ENCODE data around the gene NAIF1.
"Not testable (repeated sequence)": the region's sequence is repeated elsewhere in the genome, so short reads cannot be mapped to it uniquely, and the experiment has no call there.

The NAIF1 gene
- total RNA-seq: 18.8 to 19.5 reads per million in 2 donors

- DNase-seq: peak; percentile 90
These were observed at the start of gene NAIF1 for GRCh38 chr9:128066713-128067644. Gene NAIF1, minus strand, starts transcription at chr9:128067320. Its CDS starts 219 bp downstream, at chr9:128067101.

DNA sequence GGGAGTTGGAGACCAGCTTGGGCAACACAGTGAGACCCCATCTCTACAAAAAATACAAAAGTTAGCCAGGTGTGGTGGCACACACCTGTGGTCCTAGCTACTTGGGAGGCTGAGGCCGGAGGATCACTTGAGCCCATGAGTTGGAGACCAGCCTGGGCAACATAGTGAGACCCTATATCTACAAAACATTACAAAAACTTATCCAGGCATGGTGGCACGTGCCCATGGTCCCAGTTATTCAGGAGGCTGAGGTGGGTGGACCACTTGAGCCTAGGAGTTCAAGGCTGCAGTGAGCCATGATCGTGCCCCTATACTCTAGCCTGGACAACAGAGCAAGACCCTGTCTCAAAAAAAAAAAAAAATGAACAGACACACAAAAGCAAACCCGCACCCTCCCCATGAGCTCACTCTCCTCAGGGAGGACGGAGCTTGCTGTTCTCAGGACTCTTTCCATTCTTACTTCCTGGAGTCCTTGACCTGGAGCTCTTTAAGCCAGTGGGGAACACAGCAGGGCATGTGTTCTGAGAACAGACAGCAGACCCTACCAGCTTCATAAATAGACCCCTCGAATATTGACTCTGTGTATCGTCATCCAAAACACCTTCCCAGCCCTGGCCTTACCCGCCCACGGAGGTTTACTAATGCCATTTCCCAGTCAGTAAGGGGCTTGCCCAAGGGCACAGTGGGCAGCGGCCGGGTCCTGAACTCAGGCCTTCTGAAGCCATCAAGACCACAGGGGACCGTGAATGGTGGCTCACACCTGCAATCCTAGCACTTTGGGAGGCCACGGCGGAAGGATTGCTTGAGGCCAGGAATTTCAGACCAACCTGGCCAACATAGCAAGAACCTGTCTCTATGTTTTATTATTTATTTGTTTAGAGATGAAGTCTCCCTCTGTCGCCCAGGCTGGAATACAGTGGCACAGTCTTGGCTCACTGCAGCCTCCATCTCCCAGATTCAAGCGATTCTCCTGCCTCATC is 49.3 kb upstream of the NAIF1 start:
- DNase-seq: no peak

DNA sequence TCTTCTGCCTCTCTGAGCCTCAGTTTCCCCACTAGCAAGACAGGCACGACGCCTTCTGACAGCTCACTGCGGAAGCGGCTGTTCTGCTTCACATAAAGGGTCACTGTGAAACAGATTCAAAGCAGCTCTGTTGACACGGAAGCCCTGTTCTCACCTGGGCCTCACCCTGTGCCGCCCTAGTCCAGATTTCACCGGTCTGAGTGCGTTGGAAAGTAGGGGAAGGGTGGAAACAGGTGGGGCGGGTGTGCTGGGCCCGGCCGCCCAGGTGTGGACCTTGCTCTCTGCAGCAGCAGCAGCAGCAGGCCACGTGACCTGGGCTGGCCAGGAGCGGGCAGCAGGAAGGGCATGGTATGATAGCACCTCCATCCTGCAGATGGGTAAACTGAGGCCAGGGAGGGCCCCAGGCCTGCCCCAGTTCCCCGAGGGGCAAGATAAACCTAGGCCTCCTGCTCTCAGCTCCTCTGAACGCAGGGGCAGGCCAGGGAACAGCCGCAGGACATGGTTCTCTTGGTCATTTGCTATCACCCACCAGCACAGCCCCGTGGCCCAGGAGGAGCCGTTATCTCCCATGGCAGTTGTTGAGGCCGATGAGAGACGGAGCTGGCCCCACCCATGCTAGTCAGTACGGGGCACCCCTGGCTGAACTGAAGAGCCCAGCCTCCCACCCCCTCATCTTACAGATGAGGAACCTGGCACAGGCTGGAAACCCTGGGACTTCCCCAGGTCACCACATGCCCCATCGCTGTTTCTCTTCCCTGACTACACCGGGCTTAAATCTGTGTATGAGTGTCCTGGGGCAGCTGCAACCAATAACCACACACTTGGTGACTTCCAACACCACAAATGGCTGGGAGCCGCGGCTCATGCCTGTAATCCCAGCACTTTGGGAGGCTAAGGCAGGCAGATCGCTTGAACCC is 48.3 kb upstream of the NAIF1 start:
- no peak for DNase-seq

DNA sequence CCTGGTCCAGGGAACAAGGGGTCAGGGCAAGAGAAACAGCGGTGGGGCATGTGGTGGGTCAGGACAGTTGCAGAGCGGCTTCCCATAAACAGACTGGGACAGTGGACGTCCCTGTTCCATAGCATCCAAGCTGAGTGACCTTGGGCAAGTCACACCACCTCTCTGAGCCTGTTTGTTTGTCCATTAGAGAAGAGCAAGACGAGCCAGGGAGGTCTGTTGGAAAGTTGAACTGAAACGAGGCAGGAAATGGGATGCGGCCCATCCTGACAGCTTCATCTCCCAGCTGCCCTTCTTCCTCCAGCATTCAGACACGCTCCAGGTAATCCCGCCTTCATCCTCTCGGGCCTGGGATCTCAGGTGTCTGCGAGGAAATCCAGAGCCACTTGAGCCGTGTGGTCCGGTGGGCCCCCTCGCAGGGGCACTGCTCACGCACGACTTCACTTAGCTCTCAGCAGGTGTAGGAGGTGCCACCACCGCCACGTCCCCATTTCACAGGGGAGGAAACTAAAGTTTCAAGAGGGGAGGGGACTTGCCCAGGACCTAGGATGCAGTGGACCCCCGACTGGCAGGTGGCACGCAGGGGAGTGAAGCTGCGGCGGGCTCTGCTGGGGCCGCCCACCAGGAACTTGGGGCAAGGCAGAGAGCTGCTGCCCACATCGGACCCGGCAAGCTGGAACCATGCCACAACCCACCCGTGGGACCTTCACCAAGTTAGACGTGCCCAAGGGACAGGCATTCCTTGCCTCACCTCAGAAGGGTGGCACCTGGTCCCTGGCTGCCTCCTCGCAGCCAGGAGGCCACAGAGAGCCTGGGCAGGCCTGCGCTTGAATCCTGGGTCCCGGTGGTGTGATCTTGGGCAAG is 47.4 kb upstream of the NAIF1 start:
- DNase-seq: no peak

GRCh38 chr9:128113526-128114325 is 46.6 kb upstream of the NAIF1 start:
- no peak for DNase-seq

- not testable (repeated sequence) for DNase-seq
These were observed 44.6 kb upstream of the NAIF1 start for GRCh38 chr9:128111726-128112125.

DNA sequence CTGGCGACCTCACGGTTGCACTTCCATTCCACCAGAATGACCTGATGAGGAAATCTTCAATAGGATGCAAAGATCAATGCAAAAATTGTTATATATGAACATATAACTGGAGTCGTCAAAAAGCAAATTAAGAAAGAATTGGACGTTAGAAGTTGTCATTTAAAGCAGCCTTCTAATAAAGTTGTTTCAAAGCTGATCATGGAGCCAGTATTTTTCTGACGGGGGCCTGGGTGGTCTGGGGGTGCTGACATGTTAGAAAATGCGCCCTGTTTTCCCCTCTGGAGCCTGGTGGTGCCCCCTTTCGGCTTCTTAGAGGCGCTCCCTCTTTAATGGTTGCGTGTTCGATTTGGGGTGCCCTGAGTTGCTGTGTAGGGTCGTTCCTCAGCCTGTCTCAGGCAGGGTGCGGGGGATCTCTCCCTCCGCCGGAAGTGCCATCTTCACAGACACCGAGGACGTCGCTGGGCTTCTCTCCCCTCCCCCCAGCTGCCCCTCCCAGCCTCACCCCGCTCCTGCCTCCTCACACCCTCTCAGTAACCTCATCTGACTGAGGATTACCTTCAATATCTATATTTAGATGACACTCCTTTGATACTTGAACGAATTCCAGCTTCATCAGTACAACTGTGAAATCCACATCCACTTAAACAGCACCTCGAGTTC is 42.1 kb upstream of the NAIF1 start:
- DNase-seq: no peak

- no peak for DNase-seq
These were observed 41.3 kb upstream of the NAIF1 start for GRCh38 chr9:128108269-128109049.

DNA sequence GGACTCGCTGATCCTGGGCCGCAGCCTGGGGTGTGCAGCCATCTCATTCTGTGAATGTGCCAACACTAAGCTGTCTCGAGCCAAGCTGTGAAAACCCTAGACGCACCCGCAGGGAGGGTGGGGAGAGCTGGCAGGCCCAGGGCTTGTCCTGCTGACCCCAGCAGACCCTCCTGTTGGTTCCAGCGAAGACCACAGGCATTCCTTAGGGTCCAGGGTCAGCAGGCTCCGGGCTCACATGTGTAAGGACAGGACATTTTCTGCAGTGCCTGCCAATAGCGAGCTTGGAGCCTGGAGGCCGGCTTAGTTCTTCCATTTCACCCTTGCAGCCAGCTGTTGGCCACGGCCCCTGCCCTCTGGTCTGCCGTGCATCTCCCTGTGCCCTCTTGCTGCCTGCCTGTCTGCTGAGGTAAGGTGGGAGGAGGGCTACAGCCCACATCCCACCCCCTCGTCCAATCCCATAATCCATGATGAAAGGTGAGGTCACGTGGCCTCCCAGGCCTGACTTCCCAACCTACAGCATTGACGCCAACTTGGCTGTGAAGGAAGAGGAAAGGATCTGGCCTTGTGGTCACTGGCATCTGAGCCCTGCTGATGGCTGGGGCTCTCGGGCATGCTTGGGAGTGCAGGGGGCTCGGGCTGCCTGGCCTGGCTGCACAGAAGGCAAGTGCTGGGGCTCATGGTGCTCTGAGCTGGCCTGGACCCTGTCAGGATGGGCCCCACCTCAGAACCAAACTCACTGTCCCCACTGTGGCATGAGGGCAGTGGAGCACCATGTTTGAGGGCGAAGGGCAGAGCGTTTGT is 40.5 kb upstream of the NAIF1 start:
- no peak for DNase-seq

DNA sequence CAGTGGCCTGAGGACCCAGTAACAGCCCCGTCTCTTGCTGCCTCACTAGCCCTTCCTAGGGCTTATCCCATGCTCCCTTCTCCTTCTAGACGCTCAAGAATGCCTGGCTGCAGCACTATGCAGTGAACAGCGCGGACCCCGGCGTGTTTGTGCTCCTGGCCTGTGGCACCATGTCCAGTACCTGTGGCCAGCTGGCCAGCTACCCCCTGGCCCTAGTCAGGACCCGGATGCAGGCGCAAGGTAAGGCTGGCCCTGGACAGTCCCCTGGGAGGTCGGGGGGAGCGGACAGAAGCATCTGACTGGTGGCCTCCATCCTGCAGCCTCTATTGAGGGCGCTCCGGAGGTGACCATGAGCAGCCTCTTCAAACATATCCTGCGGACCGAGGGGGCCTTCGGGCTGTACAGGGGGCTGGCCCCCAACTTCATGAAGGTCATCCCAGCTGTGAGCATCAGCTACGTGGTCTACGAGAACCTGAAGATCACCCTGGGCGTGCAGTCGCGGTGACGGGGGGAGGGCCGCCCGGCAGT is 39.9 kb upstream of the NAIF1 start:
- DNase-seq: no peak

DNA sequence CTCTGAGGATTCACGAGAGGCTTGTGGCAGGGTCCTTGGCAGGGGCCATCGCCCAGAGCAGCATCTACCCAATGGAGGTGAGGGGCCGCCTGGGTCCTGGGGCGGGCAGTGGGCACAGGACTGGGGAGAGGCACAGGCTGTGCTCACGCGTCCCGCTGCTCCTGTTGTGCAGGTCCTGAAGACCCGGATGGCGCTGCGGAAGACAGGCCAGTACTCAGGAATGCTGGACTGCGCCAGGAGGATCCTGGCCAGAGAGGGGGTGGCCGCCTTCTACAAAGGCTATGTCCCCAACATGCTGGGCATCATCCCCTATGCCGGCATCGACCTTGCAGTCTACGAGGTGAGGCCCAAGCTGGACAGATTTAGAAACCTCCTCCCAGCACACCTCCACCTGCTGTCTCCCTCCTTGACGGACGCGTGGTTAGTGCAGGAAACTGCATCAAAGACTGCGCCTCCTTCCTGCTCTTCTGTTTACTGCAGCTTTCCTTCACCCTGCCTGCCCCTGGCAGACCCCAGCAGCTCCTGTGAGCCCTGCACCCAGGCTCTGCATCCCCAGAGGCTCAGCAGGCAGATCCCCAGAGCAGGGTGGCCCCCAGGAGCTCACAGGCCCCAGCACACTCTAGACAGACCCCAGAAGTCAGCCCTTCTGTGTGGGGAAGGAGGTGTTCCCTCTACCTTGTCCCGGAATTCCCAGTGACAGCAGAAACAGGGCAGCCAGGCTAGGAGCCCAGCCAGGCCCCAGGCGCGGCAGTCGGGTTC is 39.2 kb upstream of the NAIF1 start:
- no peak for DNase-seq

DNA sequence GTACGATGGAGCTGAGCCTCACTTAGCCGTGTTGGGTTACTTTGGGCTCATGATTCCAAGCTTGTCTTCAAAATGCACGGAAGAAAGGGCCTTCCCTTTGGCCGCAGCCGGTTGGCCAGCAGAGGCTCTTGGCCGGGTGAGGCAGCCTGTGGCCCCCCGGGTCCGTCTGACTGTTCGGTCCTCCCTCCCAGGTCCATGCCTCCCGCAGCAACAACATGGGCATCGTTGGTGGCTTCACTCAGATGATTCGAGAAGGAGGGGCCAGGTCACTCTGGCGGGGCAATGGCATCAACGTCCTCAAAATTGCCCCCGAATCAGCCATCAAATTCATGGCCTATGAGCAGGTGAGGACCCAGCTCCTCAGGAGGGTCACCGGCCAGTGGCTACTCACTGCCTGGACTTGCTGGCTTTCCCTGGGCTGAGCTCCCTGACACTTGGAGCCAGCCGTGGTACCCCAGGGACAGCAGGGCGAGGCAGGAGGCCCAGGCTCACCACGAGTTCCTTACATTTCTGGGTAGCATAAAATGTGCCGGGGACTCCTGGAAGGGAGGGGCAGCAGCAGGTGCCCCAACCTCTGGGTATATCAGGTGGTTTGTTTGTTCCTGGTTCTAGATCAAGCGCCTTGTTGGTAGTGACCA is 38.5 kb upstream of the NAIF1 start:
- DNase-seq: no peak

DNA sequence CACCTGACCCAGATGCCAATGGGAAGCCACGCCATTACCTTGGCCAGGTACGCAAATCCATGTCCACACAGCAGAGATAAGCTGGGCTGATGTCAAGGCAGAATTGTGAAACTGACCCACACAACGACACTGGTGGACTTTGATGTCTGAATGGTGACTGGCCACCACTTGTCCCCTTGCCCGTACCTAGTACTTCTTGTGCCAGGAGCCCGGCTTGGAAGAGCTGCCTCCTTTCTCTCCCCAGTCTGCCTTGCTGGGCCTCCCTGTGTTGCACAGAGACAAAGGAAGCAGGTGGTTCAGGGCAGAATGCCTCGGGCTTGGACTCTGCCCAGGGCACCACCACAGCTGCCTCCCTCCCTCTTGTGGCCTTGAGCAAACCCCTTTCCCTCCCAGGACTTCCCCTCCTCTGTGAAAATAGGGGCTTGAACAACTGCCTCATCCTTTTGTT is 37.1 kb upstream of the NAIF1 start:
- no peak for DNase-seq

- peak; percentile 17 for DNase-seq
These were observed 36.5 kb upstream of the NAIF1 start for GRCh38 chr9:128103589-128103962.

DNA sequence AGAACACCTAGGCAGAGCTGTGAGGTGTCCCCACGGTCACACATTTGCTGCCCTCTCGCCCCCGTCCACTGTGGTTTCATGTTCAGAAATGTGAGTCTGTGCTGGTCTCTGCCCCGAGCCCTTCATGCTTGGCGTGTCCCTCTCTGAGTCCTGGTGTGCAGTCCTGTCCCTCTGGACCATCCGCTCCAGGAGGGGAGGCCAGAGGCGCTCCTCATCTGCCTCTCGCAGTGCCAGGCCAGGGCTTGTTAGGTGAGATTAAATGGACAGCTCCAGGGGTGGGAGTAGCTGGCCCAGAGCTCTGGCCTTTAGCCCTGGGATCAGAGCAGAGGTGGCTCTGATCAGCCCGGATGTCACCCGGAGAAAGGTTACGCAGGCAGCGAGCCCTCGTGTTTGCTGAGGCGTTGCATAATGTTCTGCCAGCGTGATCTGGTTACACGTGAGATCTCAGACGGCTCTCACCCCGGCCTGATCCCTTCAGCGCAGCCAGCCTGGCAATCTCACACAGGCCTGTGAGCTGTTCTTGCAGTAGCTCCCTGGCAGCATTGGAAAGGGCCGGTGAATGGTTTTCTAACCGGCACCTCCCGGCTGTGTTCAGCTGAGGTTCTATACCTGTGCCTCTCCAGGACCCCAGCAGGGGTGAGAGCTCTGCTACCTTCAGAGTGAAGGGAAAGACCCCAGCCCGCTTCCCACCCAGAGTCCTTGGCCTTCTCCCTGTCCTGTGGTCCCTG is 35.9 kb upstream of the NAIF1 start:
- DNase-seq: no peak

GRCh38 chr9:128102196-128102595 is 35.1 kb upstream of the NAIF1 start:
- DNase-seq: no peak
